Smooth muscle cell (in vitro differentiated cells): ENCODE data around the gene RGS16. TPM values are rescaled to one million over a fixed set of nuclear protein-coding genes. Genes with fewer than 3 reads are reported as not detected.

Experiments used
- DNase-seq: peaks from one replicate; lab custom pipeline; 2025; ENCODE audit not compliant: unreplicated experiment; lab: John Stamatoyannopoulos, UW
- H2AFZ ChIP-seq: fragments of 200-600 bp; sonication (generic); 2 replicates; pipeline ENCODE4 v1.6.0; 2016; ENCODE audit warnings: antibody characterized with exemption, low read depth, mild to moderate bottlenecking
- H3F3A ChIP-seq: fragments of 200-600 bp; sonication (generic); 2 replicates; pipeline ENCODE4 v1.6.0; 2017; ENCODE audit warnings: antibody characterized with exemption, low read depth
- H3K27ac ChIP-seq: fragments of 200-600 bp; sonication (generic); 2 replicates; pipeline ENCODE4 v1.5.1; 2016; ENCODE audit warnings: low read depth, mild to moderate bottlenecking
- H3K27me3 ChIP-seq: fragments of 200-600 bp; sonication (generic); 2 replicates; pipeline ENCODE4 v1.6.1; 2016; ENCODE audit warnings: low read depth, mild to moderate bottlenecking
- H3K36me3 ChIP-seq: fragments of 200-600 bp; sonication (generic); 2 replicates; pipeline ENCODE4 v1.5.1; 2016; ENCODE audit warnings: low read depth
- H3K4me1 ChIP-seq: fragments of 200-600 bp; sonication (generic); 2 replicates; pipeline ENCODE4 v1.5.1; 2016; ENCODE audit warnings: low read depth
- H3K4me2 ChIP-seq: fragments of 200-600 bp; sonication (generic); 2 replicates; pipeline ENCODE4 v1.6.0; 2016; ENCODE audit warnings: mild to moderate bottlenecking
- H3K4me3 ChIP-seq: fragments of 200-600 bp; sonication (generic); 2 replicates; pipeline ENCODE4 v1.5.1; 2016; ENCODE audit warnings: mild to moderate bottlenecking
- H3K79me2 ChIP-seq: fragments of 200-600 bp; sonication (generic); 2 replicates; pipeline ENCODE4 v1.6.0; 2016; ENCODE audit warnings: low read depth, mild to moderate bottlenecking
- H3K9ac ChIP-seq: fragments of 200-600 bp; sonication (generic); 2 replicates; pipeline ENCODE4 v1.6.0; 2016; ENCODE audit warnings: low read depth
- H3K9me3 ChIP-seq: fragments of 200-600 bp; sonication (generic); replicated peaks from 2 replicates; pipeline ENCODE4 v1.5.1; 2016; ENCODE audit warnings: low read depth
- H4K20me1 ChIP-seq: fragments of 200-600 bp; sonication (generic); 2 replicates; pipeline ENCODE4 v1.6.0; 2016; ENCODE audit warnings: low read depth
- WGBS: methylation state at CpG from one replicate; pipeline ENCODE4 v1.1.7; 2016; ENCODE audit warnings: low lambda C conversion rate; 5-methylcytosine and 5-hydroxymethylcytosine counted together
- polyA plus RNA-seq: library from polyadenylated mRNA; unstranded; fragments of >200 nt; fragmentation: Nextera tagmentation; extraction: Ambion mirVana; gene quantifications from 2 replicates; pipeline ENCODE4 v1.2.1, GENCODE V29; 2016
- total RNA-seq: library from RNA; depleted of rRNA; stranded (reverse); fragments of >200 nt; gene quantifications from 2 replicates; pipeline ENCODE4 v1.2.3, GENCODE V29; 2014
- TF ChIP-seq, protein P1 (sequence below): fragments of 200-600 bp; sonication (generic); IDR thresholded peaks from 2 replicates; pipeline ENCODE4 v1.5.1; 2017; ENCODE audit warnings: borderline replicate concordance, mild to moderate bottlenecking, antibody characterized with exemption; ENCODE audit not compliant: insufficient read depth, poor library complexity, severe bottlenecking

The RGS16 gene
- total and polyA plus RNA-seq, 2 experiments from 2014 or later: 2.9 to 9.9 TPM

DNA sequence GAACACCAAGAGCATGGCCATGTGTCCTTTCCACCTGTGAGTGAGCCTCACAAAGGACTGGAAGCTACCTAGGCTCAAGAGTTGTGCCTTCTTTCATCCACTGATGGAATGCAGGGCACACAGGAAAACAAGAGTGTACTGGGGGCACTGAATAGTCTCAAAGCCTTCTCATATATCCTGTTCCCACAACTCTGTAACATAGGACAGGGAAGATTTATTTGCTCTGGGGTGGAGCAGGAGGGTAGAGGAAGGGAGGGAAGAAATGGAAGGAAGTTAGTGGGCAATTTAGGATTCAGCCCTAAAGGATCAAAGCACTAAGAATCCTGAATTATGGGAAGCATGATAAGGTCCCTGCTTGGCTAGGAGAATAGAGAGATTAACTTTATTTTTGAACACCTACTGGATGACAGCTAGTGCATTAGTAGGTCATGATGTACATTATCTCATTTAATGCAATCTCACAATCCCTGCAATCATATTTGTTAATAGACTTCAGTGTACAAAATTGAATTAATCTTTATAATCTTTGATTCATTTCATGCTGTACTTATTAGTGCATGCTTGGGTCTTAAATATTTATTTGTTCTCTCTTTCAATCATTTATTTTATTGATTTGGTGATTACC lies 27.0 kb upstream of the RGS16 start:
- Histone ChIP-seq H3K27ac (no peak overlapping the region), H3K36me3 (no peaks in the 10 kb centered on the region), H3K4me1 (peaks cover 35% of the 10 kb centered on the region), H4K20me1 (no peaks in the 10 kb centered on the region), H3K4me3 (no peak overlapping the region), H3K9me3 (no peaks in the 10 kb centered on the region), H3K79me2 (no peaks in the 10 kb centered on the region), H3K9ac (no peak overlapping the region), H3F3A (peaks cover 4% of the 10 kb centered on the region), H2AFZ (no peak overlapping the region), H3K27me3 (no peaks in the 10 kb centered on the region), H3K4me2 (no peak overlapping the region)
- TF ChIP-seq, protein P1, sequence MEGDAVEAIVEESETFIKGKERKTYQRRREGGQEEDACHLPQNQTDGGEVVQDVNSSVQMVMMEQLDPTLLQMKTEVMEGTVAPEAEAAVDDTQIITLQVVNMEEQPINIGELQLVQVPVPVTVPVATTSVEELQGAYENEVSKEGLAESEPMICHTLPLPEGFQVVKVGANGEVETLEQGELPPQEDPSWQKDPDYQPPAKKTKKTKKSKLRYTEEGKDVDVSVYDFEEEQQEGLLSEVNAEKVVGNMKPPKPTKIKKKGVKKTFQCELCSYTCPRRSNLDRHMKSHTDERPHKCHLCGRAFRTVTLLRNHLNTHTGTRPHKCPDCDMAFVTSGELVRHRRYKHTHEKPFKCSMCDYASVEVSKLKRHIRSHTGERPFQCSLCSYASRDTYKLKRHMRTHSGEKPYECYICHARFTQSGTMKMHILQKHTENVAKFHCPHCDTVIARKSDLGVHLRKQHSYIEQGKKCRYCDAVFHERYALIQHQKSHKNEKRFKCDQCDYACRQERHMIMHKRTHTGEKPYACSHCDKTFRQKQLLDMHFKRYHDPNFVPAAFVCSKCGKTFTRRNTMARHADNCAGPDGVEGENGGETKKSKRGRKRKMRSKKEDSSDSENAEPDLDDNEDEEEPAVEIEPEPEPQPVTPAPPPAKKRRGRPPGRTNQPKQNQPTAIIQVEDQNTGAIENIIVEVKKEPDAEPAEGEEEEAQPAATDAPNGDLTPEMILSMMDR: no peak
- DNase-seq: no peak

DNA sequence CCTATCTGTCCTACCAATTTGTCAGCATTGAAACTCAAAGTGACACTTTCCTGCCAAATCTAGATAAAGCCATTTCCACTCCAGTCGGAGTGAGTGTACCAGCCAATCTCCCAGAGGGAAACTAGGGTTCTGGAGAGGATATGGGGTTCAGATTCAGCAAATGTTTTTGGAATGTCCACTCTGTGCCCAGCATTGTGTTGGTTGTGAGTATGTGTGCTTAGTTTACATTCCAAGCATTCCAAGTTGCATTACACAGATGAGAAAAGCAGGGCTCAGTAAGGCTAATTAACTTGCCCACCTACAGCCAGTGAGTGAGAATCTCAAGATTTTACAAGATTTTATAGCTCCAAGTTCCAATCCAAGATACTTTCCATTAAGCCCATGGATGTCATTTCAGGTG lies 26.4 kb upstream of the RGS16 start:
- H3K79me2 ChIP-seq: no peaks in the 10 kb centered on the region
- no peak overlapping the region for H3K4me3 ChIP-seq
- no peak overlapping the region for H3K4me2 ChIP-seq
- no peaks in the 10 kb centered on the region for H4K20me1 ChIP-seq
- H3K27ac ChIP-seq: no peak overlapping the region
- H3K4me1 ChIP-seq: peaks cover 35% of the 10 kb centered on the region
- peaks cover 4% of the 10 kb centered on the region for H3F3A ChIP-seq
- no peaks in the 10 kb centered on the region for H3K36me3 ChIP-seq
- no peak overlapping the region for H2AFZ ChIP-seq
- H3K27me3 ChIP-seq: no peaks in the 10 kb centered on the region
- no peaks in the 10 kb centered on the region for H3K9me3 ChIP-seq
- no peak for DNase-seq
- 69% methylated on average over 1 of the region's 1 CpG for WGBS
- TF ChIP-seq, protein P1: no peak
- H3K9ac ChIP-seq: no peak overlapping the region

DNA sequence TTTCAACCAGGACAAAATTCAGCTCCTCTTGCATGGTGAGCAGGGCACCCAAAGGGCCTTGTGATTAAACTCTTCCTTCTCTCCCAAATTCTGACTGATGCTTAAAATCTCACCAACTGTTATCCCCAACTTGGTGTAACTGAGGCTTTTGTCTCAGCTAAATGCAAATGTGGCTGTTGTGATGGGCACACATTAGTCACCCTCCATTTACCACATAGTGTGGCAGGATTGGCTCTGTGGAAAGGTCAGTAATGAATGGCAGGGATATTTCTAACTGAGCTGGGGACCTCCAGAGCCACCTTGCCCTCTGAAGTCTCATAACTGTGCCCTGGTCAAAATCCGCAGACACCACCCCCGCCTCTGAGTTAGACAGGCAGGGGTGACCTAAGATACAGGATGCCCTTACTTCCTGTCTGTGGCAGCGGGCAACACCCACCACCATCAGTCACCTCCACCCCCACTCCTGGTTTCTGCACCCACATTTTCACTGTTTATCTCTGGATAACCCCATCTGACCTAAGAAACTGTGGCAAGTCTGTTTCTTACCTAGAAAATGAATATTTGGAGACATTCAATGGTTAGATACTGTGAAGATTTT lies 25.4 kb upstream of the RGS16 start:
- H3K9me3 ChIP-seq: no peaks in the 10 kb centered on the region
- no peaks in the 10 kb centered on the region for H3K27me3 ChIP-seq
- no peak overlapping the region for H2AFZ ChIP-seq
- peaks cover 4% of the 10 kb centered on the region for H3F3A ChIP-seq
- no peaks in the 10 kb centered on the region for H4K20me1 ChIP-seq
- no peaks in the 10 kb centered on the region for H3K79me2 ChIP-seq
- no peak overlapping the region for H3K4me3 ChIP-seq
- H3K27ac ChIP-seq: no peak overlapping the region
- H3K36me3 ChIP-seq: no peaks in the 10 kb centered on the region
- H3K4me1 ChIP-seq: peaks cover 34% of the 10 kb centered on the region
- H3K9ac ChIP-seq: no peak overlapping the region
- 57% methylated on average over 3 of the region's 3 CpGs for WGBS
- TF ChIP-seq, protein P1: no peak
- no peak for DNase-seq
- H3K4me2 ChIP-seq: no peak overlapping the region

DNA sequence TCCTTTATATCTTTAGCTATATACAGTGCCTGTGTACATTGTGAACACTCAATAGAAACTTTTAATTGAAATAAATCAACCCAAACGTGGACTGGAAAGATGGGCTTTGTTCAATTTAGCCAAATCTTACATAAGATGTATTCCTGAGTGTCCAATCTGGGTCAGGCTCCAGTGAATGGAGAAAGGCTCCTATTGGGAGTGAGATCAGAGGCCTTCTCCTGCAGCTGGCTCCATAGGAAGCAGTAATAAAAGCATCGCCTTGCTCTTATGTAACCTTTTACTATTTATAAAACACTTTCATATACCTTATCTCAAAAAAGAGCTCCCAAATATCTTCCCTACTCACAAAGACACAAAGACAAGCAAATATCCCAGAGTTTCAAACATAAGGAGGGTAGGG lies 24.9 kb upstream of the RGS16 start:
- TF ChIP-seq, protein P1: no peak
- Histone ChIP-seq H3K27ac (no peak overlapping the region), H3K9me3 (no peaks in the 10 kb centered on the region), H3K36me3 (no peaks in the 10 kb centered on the region), H3K27me3 (no peaks in the 10 kb centered on the region), H4K20me1 (no peaks in the 10 kb centered on the region), H3F3A (peaks cover 4% of the 10 kb centered on the region), H3K9ac (no peak overlapping the region), H3K4me2 (no peak overlapping the region), H2AFZ (no peak overlapping the region), H3K4me1 (peaks cover 29% of the 10 kb centered on the region), H3K4me3 (no peak overlapping the region), H3K79me2 (no peaks in the 10 kb centered on the region)
- no peak for DNase-seq
- WGBS: 70% methylated on average over 2 of the region's 2 CpGs
